ENCODE measurements around the gene PER1. TPM values are rescaled to one million over a fixed set of nuclear protein-coding genes. Genes with fewer than 3 reads are reported as not detected.

The PER1 gene
- total and polyA plus RNA-seq, 2 of the 13 experiments (the other 11 are each of a cell fraction or from before 2014, with no cell fraction given), result 2.6 to 3.6 TPM

DNA sequence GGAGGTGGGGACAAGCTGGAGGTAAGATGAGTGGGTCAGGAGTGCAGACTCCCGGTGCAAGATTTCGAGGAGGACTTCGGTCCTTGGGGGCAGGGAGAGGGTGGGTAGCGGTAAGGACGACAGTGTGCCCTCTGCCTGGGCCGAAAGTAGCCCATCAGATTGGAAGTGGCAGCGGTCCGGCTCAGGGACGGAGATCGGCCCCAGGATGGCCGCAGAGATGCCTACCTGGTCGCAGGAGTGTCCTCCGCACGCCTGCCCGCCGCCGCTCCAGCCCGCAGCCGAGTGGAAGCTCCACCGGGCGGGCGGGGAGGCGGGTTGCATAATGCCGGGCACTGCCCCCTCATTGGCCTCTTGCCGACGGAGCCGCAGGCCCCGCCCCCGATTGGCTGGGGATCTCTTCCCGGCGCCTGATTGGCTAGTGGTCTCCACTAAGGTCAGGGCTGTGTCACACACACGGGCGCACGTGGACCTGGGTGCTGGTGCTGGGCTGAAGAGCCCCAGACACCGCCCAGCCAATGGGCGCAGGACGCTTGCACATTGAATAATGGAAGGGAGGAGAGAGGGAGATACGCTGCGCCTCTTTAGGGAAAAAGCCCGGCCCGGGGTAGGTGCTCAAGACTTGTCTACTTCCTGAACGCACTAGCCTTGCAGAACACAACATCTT, at the start of gene PER1 (continued):
- TF ChIP-seq, protein P1, sequence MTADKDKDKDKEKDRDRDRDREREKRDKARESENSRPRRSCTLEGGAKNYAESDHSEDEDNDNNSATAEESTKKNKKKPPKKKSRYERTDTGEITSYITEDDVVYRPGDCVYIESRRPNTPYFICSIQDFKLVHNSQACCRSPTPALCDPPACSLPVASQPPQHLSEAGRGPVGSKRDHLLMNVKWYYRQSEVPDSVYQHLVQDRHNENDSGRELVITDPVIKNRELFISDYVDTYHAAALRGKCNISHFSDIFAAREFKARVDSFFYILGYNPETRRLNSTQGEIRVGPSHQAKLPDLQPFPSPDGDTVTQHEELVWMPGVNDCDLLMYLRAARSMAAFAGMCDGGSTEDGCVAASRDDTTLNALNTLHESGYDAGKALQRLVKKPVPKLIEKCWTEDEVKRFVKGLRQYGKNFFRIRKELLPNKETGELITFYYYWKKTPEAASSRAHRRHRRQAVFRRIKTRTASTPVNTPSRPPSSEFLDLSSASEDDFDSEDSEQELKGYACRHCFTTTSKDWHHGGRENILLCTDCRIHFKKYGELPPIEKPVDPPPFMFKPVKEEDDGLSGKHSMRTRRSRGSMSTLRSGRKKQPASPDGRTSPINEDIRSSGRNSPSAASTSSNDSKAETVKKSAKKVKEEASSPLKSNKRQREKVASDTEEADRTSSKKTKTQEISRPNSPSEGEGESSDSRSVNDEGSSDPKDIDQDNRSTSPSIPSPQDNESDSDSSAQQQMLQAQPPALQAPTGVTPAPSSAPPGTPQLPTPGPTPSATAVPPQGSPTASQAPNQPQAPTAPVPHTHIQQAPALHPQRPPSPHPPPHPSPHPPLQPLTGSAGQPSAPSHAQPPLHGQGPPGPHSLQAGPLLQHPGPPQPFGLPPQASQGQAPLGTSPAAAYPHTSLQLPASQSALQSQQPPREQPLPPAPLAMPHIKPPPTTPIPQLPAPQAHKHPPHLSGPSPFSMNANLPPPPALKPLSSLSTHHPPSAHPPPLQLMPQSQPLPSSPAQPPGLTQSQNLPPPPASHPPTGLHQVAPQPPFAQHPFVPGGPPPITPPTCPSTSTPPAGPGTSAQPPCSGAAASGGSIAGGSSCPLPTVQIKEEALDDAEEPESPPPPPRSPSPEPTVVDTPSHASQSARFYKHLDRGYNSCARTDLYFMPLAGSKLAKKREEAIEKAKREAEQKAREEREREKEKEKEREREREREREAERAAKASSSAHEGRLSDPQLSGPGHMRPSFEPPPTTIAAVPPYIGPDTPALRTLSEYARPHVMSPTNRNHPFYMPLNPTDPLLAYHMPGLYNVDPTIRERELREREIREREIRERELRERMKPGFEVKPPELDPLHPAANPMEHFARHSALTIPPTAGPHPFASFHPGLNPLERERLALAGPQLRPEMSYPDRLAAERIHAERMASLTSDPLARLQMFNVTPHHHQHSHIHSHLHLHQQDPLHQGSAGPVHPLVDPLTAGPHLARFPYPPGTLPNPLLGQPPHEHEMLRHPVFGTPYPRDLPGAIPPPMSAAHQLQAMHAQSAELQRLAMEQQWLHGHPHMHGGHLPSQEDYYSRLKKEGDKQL (CRISPR knock-in tag; IDR thresholded peaks at IDR 0.05; ENCODE audit: low read depth), result no peak
- TF ChIP-seq XBP1 (CRISPR knock-in tag; IDR thresholded peaks at IDR 0.05), result no peak
- TF ChIP-seq MIXL1 (CRISPR knock-in tag; IDR thresholded peaks at IDR 0.05), result no peak
- 0 out of 2 replicates have a peak, but pooled peaks have one; percentile 54 for TF ChIP-seq HNRNPL (IDR thresholded peaks at IDR 0.05; ENCODE audit: low read depth, low read length)
- no peak for TF ChIP-seq NAIF1 (CRISPR knock-in tag; IDR thresholded peaks at IDR 0.05; ENCODE audit: borderline replicate concordance)
- TF ChIP-seq, protein P2, sequence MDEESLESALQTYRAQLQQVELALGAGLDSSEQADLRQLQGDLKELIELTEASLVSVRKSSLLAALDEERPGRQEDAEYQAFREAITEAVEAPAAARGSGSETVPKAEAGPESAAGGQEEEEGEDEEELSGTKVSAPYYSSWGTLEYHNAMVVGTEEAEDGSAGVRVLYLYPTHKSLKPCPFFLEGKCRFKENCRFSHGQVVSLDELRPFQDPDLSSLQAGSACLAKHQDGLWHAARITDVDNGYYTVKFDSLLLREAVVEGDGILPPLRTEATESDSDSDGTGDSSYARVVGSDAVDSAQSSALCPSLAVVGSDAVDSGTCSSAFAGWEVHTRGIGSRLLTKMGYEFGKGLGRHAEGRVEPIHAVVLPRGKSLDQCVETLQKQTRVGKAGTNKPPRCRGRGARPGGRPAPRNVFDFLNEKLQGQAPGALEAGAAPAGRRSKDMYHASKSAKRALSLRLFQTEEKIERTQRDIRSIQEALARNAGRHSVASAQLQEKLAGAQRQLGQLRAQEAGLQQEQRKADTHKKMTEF (CRISPR knock-in tag; IDR thresholded peaks at IDR 0.05), result peak; percentile 69; the same call in 1 of the 2 replicates
- TF ChIP-seq SMC3 (IDR thresholded peaks at IDR 0.05; ENCODE audit: low read length), result no peak
- TF ChIP-seq, protein P3, sequence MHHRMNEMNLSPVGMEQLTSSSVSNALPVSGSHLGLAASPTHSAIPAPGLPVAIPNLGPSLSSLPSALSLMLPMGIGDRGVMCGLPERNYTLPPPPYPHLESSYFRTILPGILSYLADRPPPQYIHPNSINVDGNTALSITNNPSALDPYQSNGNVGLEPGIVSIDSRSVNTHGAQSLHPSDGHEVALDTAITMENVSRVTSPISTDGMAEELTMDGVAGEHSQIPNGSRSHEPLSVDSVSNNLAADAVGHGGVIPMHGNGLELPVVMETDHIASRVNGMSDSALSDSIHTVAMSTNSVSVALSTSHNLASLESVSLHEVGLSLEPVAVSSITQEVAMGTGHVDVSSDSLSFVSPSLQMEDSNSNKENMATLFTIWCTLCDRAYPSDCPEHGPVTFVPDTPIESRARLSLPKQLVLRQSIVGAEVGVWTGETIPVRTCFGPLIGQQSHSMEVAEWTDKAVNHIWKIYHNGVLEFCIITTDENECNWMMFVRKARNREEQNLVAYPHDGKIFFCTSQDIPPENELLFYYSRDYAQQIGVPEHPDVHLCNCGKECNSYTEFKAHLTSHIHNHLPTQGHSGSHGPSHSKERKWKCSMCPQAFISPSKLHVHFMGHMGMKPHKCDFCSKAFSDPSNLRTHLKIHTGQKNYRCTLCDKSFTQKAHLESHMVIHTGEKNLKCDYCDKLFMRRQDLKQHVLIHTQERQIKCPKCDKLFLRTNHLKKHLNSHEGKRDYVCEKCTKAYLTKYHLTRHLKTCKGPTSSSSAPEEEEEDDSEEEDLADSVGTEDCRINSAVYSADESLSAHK (CRISPR knock-in tag; IDR thresholded peaks at IDR 0.05; ENCODE audit: borderline replicate concordance), result no peak
- TF ChIP-seq, protein P4, sequence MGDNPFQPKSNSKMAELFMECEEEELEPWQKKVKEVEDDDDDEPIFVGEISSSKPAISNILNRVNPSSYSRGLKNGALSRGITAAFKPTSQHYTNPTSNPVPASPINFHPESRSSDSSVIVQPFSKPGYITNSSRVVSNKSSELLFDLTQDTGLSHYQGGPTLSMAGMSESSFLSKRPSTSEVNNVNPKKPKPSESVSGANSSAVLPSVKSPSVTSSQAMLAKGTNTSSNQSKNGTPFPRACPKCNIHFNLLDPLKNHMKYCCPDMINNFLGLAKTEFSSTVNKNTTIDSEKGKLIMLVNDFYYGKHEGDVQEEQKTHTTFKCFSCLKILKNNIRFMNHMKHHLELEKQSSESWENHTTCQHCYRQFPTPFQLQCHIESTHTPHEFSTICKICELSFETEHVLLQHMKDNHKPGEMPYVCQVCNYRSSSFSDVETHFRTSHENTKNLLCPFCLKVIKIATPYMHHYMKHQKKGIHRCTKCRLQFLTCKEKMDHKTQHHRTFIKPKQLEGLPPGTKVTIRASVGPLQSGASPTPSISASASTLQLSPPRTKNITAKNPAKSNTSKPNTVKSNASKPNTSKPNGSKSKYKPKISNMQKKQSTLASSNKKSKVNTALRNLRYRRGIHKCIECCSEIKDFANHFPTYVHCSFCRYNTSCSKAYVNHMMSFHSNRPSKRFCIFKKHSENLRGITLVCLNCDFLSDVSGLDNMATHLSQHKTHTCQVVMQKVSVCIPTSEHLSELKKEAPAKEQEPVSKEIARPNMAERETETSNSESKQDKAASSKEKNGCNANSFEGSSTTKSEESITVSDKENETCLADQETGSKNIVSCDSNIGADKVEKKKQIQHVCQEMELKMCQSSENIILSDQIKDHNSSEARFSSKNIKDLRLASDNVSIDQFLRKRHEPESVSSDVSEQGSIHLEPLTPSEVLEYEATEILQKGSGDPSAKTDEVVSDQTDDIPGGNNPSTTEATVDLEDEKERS (CRISPR knock-in tag; IDR thresholded peaks at IDR 0.05), result no peak
- no peak for TF ChIP-seq ZNF547 (CRISPR knock-in tag; IDR thresholded peaks at IDR 0.05)
- TF ChIP-seq FOXA3 (CRISPR knock-in tag; IDR thresholded peaks at IDR 0.05), result 0 out of 2 replicates have a peak, but pooled peaks have one; percentile 22
- TF ChIP-seq, protein P5, sequence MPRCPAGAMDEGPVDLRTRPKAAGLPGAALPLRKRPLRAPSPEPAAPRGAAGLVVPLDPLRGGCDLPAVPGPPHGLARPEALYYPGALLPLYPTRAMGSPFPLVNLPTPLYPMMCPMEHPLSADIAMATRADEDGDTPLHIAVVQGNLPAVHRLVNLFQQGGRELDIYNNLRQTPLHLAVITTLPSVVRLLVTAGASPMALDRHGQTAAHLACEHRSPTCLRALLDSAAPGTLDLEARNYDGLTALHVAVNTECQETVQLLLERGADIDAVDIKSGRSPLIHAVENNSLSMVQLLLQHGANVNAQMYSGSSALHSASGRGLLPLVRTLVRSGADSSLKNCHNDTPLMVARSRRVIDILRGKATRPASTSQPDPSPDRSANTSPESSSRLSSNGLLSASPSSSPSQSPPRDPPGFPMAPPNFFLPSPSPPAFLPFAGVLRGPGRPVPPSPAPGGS (CRISPR knock-in tag; IDR thresholded peaks at IDR 0.05), result no peak
- TF ChIP-seq SSRP1 (CRISPR knock-in tag; IDR thresholded peaks at IDR 0.05), result no peak
- TF ChIP-seq ZNF781 (CRISPR knock-in tag; IDR thresholded peaks at IDR 0.05; ENCODE audit: borderline replicate concordance, not compliant biosample characterization), result no peak
- TF ChIP-seq BRCA1 (CRISPR knock-in tag; IDR thresholded peaks at IDR 0.05), result no peak
- TF ChIP-seq ZBTB7A (CRISPR knock-in tag; IDR thresholded peaks at IDR 0.05), result no peak

Measured in HepG2 (cell line).